Cardiac muscle cell (in vitro differentiated cells and primary cell): ENCODE results near the gene SPON2. TPM values are rescaled to one million over a fixed set of nuclear protein-coding genes. Genes with fewer than 3 reads are reported as not detected.

Source experiments
- DNase-seq, 2 donors: peaks; one replicate each; pipeline versions ENCODE4 v3.0.0 to v3.0.0-alpha.2; 2010 to 2017; ENCODE audit warnings: low read depth in 1 of 2, low spot score in 1 of 2
- H3K27ac ChIP-seq: fragments of 200-600 bp; sonication (generic); 2 replicates; pipeline ENCODE4 v1.5.1; 2016
- H3K27me3 ChIP-seq: fragments of 200-600 bp; sonication (generic); 2 replicates; pipeline ENCODE4 v1.6.0; 2016; ENCODE audit warnings: control low read depth
- H3K36me3 ChIP-seq: fragments of 200-600 bp; sonication (generic); 2 replicates; pipeline ENCODE4 v1.5.1; 2016; ENCODE audit warnings: control low read depth
- H3K4me1 ChIP-seq: fragments of 200-600 bp; sonication (generic); 2 replicates; pipeline ENCODE4 v1.8.1; 2017; ENCODE audit warnings: low read depth, mild to moderate bottlenecking, mixed run types
- H3K4me3 ChIP-seq: fragments of 200-600 bp; sonication (generic); 2 replicates; pipeline ENCODE4 v1.5.1; 2016; ENCODE audit warnings: mild to moderate bottlenecking
- H3K9me3 ChIP-seq: fragments of 200-600 bp; sonication (generic); 2 replicates; pipeline ENCODE4 v1.5.1; 2017; ENCODE audit warnings: low read depth, mild to moderate bottlenecking, control low read depth
- CTCF ChIP-seq: IDR thresholded peaks from 2 replicates; pipeline ENCODE4 v1.5.1; 2012; ENCODE audit warnings: low read depth, mild to moderate bottlenecking, low read length
- polyA plus RNA-seq: library from polyadenylated mRNA; unstranded; fragments of >200 nt; fragmentation: Nextera tagmentation; extraction: Ambion mirVana; gene quantifications from 2 replicates; pipeline ENCODE4 v1.2.1, GENCODE V29; 2016
- total RNA-seq: library from RNA; depleted of rRNA; stranded (reverse); fragments of >200 nt; gene quantifications from 2 replicates; pipeline ENCODE4 v1.2.3, GENCODE V29; 2016

SPON2 gene
- total and polyA plus RNA-seq, 2 experiments from 2014 or later: 0.12 to 0.98 TPM

GRCh38 chr4:1160351-1160750, 12.0 kb downstream of the SPON2 start:
- Histone ChIP-seq H3K27me3 (peaks cover 6% of the 10 kb centered on the region), H3K4me3 (no peak overlapping the region), H3K4me1 (no peaks in the 10 kb centered on the region), H3K36me3 (no peaks in the 10 kb centered on the region), H3K27ac (no peak overlapping the region), H3K9me3 (no peaks in the 10 kb centered on the region)
- DNase-seq: no peak
- no peak for TF ChIP-seq CTCF

- peaks cover 3% of the 10 kb centered on the region for H3K27me3 ChIP-seq
- no peaks in the 10 kb centered on the region for H3K4me1 ChIP-seq
Observed at GRCh38 chr4:1156069-1156468, 16.3 kb downstream of the SPON2 start.

GRCh38 chr4:1155314-1155713, 17.1 kb downstream of the SPON2 start:
- no peak for TF ChIP-seq CTCF
- Histone ChIP-seq H3K4me1 (no peaks in the 10 kb centered on the region), H3K4me3 (no peak overlapping the region), H3K27ac (no peak overlapping the region), H3K9me3 (no peaks in the 10 kb centered on the region), H3K27me3 (peaks cover 3% of the 10 kb centered on the region), H3K36me3 (no peaks in the 10 kb centered on the region)
- DNase-seq: no peak

More at GRCh38 chr4:1156069-1156468, 16.3 kb downstream of the SPON2 start:
- no peaks in the 10 kb centered on the region for H3K9me3 ChIP-seq
- H3K36me3 ChIP-seq: no peaks in the 10 kb centered on the region
- H3K4me3 ChIP-seq: no peak overlapping the region
- DNase-seq: no peak
- H3K27ac ChIP-seq: no peak overlapping the region
- no peak for TF ChIP-seq CTCF

- no peaks in the 10 kb centered on the region for H3K4me1 ChIP-seq
- no peak overlapping the region for H3K4me3 ChIP-seq
- no peak overlapping the region for H3K27ac ChIP-seq
- no peaks in the 10 kb centered on the region for H3K9me3 ChIP-seq
- peak in 1 of 2 donors; percentile 34 for DNase-seq
- H3K36me3 ChIP-seq: no peaks in the 10 kb centered on the region
- peaks cover 3% of the 10 kb centered on the region for H3K27me3 ChIP-seq
- TF ChIP-seq CTCF: no peak
Observed at GRCh38 chr4:1154523-1155182, 17.7 kb downstream of the SPON2 start.

- Histone ChIP-seq H3K27ac (no peak overlapping the region), H3K27me3 (peaks cover 3% of the 10 kb centered on the region), H3K4me3 (no peak overlapping the region), H3K4me1 (no peaks in the 10 kb centered on the region), H3K9me3 (no peaks in the 10 kb centered on the region), H3K36me3 (no peaks in the 10 kb centered on the region)
- TF ChIP-seq CTCF: no peak
- no peak for DNase-seq
Observed at GRCh38 chr4:1154126-1154522, 18.3 kb downstream of the SPON2 start.
